ENCODE data around the gene FGF22.
"Not testable (repeated sequence)": the region's sequence is repeated elsewhere in the genome, so short reads cannot be mapped to it uniquely, and the experiment has no call there.

The FGF22 gene

GRCh38 chr19:624433-625109 lies 15.1 kb upstream of the FGF22 start:
- H3K36me3 ChIP-seq = peaks cover 55 to 87% (median 77%) of the 10 kb centered on the region in 11 experiments
- H3K27ac ChIP-seq = peak overlapping the region in 4 of 11 experiments; percentile 9 to 50 (median 34); a peak in 3 of 22 replicates
- H4K20me1 ChIP-seq = peaks cover 7 to 89% (median 60%) of the 10 kb centered on the region in 11 experiments; a peak in 21 of 22 replicates
- H3K4me1 ChIP-seq = peaks cover 19 to 60% (median 42%) of the 10 kb centered on the region in 10 experiments
- H3K4me3 ChIP-seq = peak overlapping the region in 3 of 10 experiments; percentile 28 to 32 (median 28); a peak in 3 of 20 replicates
- H3K27me3 ChIP-seq = no peaks in the 10 kb centered on the region
- TF ChIP-seq Cebpa-rat (IDR thresholded peaks at IDR 0.05) = no peak
- peak overlapping the region in 4 of 11 experiments; percentile 46 to 63 (median 59); a peak in 8 of 22 replicates for H3K9ac ChIP-seq
- peak overlapping the region; percentile 10 to 97 (median 71); a peak in 21 of 22 replicates for H3K4me2 ChIP-seq
- H3K9me3 ChIP-seq (replicated peaks in 1 of 11) = no peaks in the 10 kb centered on the region

GRCh38 chr19:625257-625656 lies 14.4 kb upstream of the FGF22 start:
- TF ChIP-seq Cebpa-rat (IDR thresholded peaks at IDR 0.05) = no peak
- H4K20me1 ChIP-seq = peaks cover 7 to 89% (median 62%) of the 10 kb centered on the region in 11 experiments; a peak in 21 of 22 replicates
- H3K36me3 ChIP-seq = peaks cover 53 to 87% (median 77%) of the 10 kb centered on the region in 11 experiments
- no peaks in the 10 kb centered on the region for H3K9me3 ChIP-seq (replicated peaks in 1 of 11)
- peaks cover 19 to 67% (median 49%) of the 10 kb centered on the region in 10 experiments for H3K4me1 ChIP-seq
- no peaks in the 10 kb centered on the region for H3K27me3 ChIP-seq
- H3K9ac ChIP-seq = peak overlapping the region in 3 of 11 experiments; percentile 46 to 63 (median 60); a peak in 5 of 22 replicates
- H3K27ac ChIP-seq = peak overlapping the region in 1 of 11 experiments; percentile 12; a peak in 1 of 22 replicates
- peak overlapping the region in 1 of 10 experiments; percentile 28; a peak in 3 of 20 replicates for H3K4me3 ChIP-seq
- H3K4me2 ChIP-seq = peak overlapping the region in 9 of 11 experiments; percentile 51 to 97 (median 83); a peak in 19 of 22 replicates

- H3K9ac ChIP-seq; H3K27me3 ChIP-seq; H3K27ac ChIP-seq; H3K9me3 ChIP-seq (replicated peaks in 1 of 11); H3K4me3 ChIP-seq: not testable (repeated sequence)
- peaks cover 51 to 91% (median 77%) of the 10 kb centered on the region in 11 experiments for H3K36me3 ChIP-seq
- 0 out of 22 replicates have a peak overlapping the region, but pooled peaks of 1 of the 11 experiments have one; percentile 86 for H3K4me2 ChIP-seq
- peaks cover 7 to 88% (median 67%) of the 10 kb centered on the region in 11 experiments; a peak in 21 of 22 replicates for H4K20me1 ChIP-seq
- H3K4me1 ChIP-seq = peaks cover 19 to 80% (median 60%) of the 10 kb centered on the region in 10 experiments
Measured at GRCh38 chr19:626566-626965, 13.1 kb upstream of the FGF22 start.

GRCh38 chr19:628168-628567 lies 11.5 kb upstream of the FGF22 start:
- Histone ChIP-seq H3K4me2 (no peak overlapping the region), H3K36me3 (peaks cover 36 to 78% (median 63%) of the 10 kb centered on the region in 11 experiments), H3K9me3 (replicated peaks in 1 of 11) (no peaks in the 10 kb centered on the region), H4K20me1 (peaks cover 7 to 82% (median 64%) of the 10 kb centered on the region in 11 experiments; a peak in 21 of 22 replicates), H3K27me3 (no peaks in the 10 kb centered on the region), H3K4me1 (peaks cover 30 to 77% (median 62%) of the 10 kb centered on the region in 10 experiments), H3K4me3 (no peak overlapping the region), H3K9ac (no peak overlapping the region; a peak in 1 of 22 replicates), H3K27ac (no peak overlapping the region)
- TF ChIP-seq Cebpa-rat (IDR thresholded peaks at IDR 0.05) = no peak

- H3K4me3 ChIP-seq; H3K9me3 ChIP-seq (replicated peaks in 1 of 11); H3K27me3 ChIP-seq; H3K27ac ChIP-seq: not testable (repeated sequence)
- H3K4me1 ChIP-seq = peaks cover 26 to 73% (median 58%) of the 10 kb centered on the region in 10 experiments
- H4K20me1 ChIP-seq = peaks cover 4 to 69% (median 53%) of the 10 kb centered on the region in 11 experiments; a peak in 21 of 22 replicates
- peaks cover 33 to 70% (median 56%) of the 10 kb centered on the region in 11 experiments for H3K36me3 ChIP-seq
- H3K4me2 ChIP-seq = peak overlapping the region in 5 of 11 experiments; percentile 8 to 96 (median 25); a peak in 7 of 22 replicates
- H3K9ac ChIP-seq = peak overlapping the region in 1 of 11 experiments; percentile 19; a peak in 1 of 22 replicates
Measured at GRCh38 chr19:629515-629914, 10.2 kb upstream of the FGF22 start.

GRCh38 chr19:629961-630714 lies 9.5 kb upstream of the FGF22 start:
- TF ChIP-seq Cebpa-rat (IDR thresholded peaks at IDR 0.05) = no peak
- no peaks in the 10 kb centered on the region for H3K27me3 ChIP-seq

GRCh38 chr19:632579-633067 lies 7.1 kb upstream of the FGF22 start:
- Histone ChIP-seq H3K9me3 (replicated peaks in 1 of 11) (no peaks in the 10 kb centered on the region), H3K9ac (peak overlapping the region; percentile 71 to 88 (median 83)), H4K20me1 (peaks cover 0 to 53% (median 36%) of the 10 kb centered on the region in 11 experiments; a peak in 16 of 22 replicates), H3K27me3 (peaks cover 0 to 15% (median 0%) of the 10 kb centered on the region in 11 experiments; a peak in 7 of 22 replicates), H3K4me3 (peak overlapping the region; percentile 70 to 86 (median 81)), H3K4me2 (peak overlapping the region; percentile 80 to 99 (median 95)), H3K36me3 (peaks cover 25 to 45% (median 37%) of the 10 kb centered on the region in 11 experiments), H3K27ac (peak overlapping the region; percentile 61 to 86 (median 76); a peak in 21 of 22 replicates), H3K4me1 (peaks cover 30 to 84% (median 69%) of the 10 kb centered on the region in 10 experiments)
- TF ChIP-seq Cebpa-rat (IDR thresholded peaks at IDR 0.05) = no peak

More at GRCh38 chr19:629961-630714, 9.5 kb upstream of the FGF22 start:
- peaks cover 28 to 64% (median 49%) of the 10 kb centered on the region in 11 experiments for H3K36me3 ChIP-seq
- H4K20me1 ChIP-seq = peaks cover 2 to 63% (median 47%) of the 10 kb centered on the region in 11 experiments; a peak in 21 of 22 replicates
- peak overlapping the region in 7 of 11 experiments; percentile 5 to 96 (median 23); a peak in 7 of 22 replicates for H3K4me2 ChIP-seq
- H3K9ac ChIP-seq = peak overlapping the region in 5 of 11 experiments; percentile 5 to 44 (median 26); a peak in 4 of 22 replicates
- peaks cover 20 to 73% (median 57%) of the 10 kb centered on the region in 10 experiments for H3K4me1 ChIP-seq
- no peak overlapping the region for H3K4me3 ChIP-seq
- no peaks in the 10 kb centered on the region for H3K9me3 ChIP-seq (replicated peaks in 1 of 11)
- H3K27ac ChIP-seq = no peak overlapping the region

GRCh38 chr19:633068-633785 lies 6.5 kb upstream of the FGF22 start, which contains the start of gene POLRMT:
Gene POLRMT (minus strand): TSS chr19:633537. CDS start chr19:633512, 25 bp downstream.
- Histone ChIP-seq H3K27ac (peak within 1 kb of the TSS; percentile 61 to 86 (median 76); a peak in 21 of 22 replicates), H3K36me3 (peaks cover 19 to 39% (median 31%) of the 10 kb centered on the region in 11 experiments), H3K4me3 (peak within 1 kb of the TSS; percentile 70 to 86 (median 81)), H3K4me1 (peaks cover 36 to 89% (median 76%) of the 10 kb centered on the region in 10 experiments), H3K4me2 (peak within 1 kb of the TSS; percentile 88 to 99 (median 95)), H3K9me3 (replicated peaks in 1 of 11) (no peaks in the 10 kb centered on the region), H4K20me1 (peaks cover 0 to 49% (median 32%) of the 10 kb centered on the region in 11 experiments; a peak in 16 of 22 replicates), H3K27me3 (peaks cover 0 to 19% (median 0%) of the 10 kb centered on the region in 11 experiments; a peak in 7 of 22 replicates), H3K9ac (peak within 1 kb of the TSS; percentile 71 to 88 (median 83))
- no peak for TF ChIP-seq Cebpa-rat (IDR thresholded peaks at IDR 0.05)

All from BLaER1 treated with 17β-estradiol and CSF1 and Interleukin-3, amounts not matched to agents 10 nM and 100 nM (cell line).